ENCODE measurements around the gene GCNT1.
A peak's percentile ranks its signal among the peaks of the same experiment; 100 is the strongest.

The GCNT1 gene

GRCh38 chr9:76542360-76542759 lies 83.4 kb downstream of the GCNT1 start:
- DNase-seq, result peak; percentile 37

GRCh38 chr9:76545191-76545590 lies 86.2 kb downstream of the GCNT1 start:
- no peak for DNase-seq

- DNase-seq, result no peak
Observed at GRCh38 chr9:76552181-76552580, 93.2 kb downstream of the GCNT1 start.

GRCh38 chr9:76552751-76553455 lies 93.9 kb downstream of the GCNT1 start:
- no peak for DNase-seq

- no peak for DNase-seq
Observed at GRCh38 chr9:76553680-76554079, 94.7 kb downstream of the GCNT1 start.
